HG03175 (cell line): ENCODE data around the gene FDXR.

ENCODE experiments used
- ATAC-seq: cut with Tn5 transposase; IDR thresholded peaks from one replicate; pipeline ENCODE4 v1.9.1; 2021; ENCODE audit warnings: mild to moderate bottlenecking, moderate library complexity; ENCODE audit not compliant: unreplicated experiment

The FDXR gene

DNA sequence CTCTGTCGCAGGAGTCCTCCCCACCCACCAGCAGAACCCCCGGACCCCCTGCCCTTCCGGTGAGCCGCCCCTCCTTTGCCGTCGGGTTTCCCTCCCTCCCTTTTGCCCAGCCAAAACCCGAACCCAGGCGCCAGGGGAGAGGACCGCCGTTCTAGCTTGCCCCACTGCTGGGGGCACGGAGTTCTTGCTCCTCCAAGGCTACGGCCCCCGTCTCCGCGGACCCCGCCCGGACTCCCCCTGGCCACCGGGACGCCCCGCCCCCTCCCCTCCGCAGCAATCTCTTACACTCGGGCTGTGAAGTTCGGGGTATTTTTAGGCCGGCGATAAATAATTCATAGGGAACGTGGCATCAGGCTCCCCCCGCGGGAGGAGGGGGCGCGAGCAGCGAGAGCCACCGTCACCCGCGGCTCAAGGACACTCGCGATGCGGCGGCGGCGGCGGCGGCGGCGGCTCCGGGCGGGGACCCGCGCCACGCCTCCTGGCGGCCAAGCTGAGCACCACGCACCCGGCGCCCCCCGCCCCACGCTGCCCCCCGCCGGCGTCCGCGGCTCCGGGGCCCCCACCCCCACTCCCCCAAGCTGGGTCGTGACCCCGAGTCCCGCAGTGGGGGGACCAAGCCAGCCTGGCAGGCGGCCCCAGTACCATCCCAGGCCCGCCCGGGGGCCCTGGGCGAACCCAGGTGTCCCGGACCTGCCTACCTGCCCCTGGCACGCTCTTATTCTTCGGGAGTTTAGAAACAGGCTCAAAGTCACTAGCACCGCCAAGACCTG lies 13.2 kb downstream of the FDXR start, which contains the start of gene GRIN2C:
Gene GRIN2C, minus strand, starts transcription at position 427 of the 770 bp plus-strand sequence. CDS start 4,793 bp downstream, outside the sequence.
- ATAC-seq, result no peak

DNA sequence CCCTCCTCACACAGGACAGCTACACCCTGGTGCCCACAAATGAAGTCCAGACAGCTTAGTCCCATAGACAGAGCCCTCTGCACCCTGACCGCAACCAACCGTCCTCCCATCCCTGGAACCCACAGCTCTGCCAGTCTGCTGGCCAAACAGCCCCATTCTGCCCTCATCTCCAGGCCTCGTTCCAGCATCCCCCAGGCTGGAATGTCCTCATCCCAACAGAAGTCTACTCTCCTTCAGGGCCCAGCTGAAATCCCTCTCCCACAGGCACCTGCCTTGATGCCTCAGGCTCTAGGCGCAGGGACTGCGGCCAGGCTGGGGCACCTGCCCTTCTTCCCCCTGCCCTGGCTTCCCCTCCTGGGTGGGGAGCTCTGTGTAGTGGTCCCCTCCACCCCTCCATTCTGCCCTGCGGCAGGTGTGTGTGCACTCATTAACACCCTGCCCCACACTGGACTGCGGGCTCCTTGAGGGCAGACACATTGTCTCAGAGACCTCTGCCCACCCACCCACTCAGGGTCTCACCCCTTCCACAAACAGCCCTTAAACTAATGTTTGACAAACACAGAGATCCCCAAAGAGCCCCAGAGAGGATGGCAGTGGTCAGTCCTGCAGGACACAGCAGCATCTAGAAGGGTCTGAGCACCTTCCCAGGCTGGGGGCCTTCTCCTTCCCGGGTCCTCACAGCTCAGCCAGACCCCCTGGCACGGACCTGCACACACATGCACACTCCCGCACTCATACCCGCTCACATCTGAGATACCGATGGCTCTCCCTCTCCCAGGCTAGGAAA lies 13.9 kb downstream of the FDXR start:
- ATAC-seq, result no peak

- ATAC-seq, result no peak
These were observed 15.6 kb downstream of the FDXR start for GRCh38 chr17:74857191-74857590.

DNA sequence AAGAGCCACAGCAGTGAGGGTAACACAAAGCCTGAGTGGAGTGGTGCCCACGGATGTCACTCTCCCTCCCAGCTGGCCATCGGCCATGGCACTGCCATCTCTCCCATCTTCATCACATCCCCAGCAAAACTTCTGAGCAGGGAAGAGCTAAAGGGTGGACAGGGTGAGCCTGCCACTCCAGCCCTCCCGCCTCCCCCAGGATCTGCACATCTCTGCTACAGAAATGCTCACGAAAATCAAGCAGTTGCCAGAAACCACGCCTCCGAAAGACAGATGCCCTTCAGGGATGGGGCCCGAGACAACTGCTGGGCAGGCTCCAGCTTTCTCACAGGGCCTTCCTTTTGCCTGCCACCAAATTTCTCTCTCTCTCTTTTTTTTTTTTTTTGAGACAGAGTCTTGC lies 16.7 kb downstream of the FDXR start:
- ATAC-seq, result no peak

DNA sequence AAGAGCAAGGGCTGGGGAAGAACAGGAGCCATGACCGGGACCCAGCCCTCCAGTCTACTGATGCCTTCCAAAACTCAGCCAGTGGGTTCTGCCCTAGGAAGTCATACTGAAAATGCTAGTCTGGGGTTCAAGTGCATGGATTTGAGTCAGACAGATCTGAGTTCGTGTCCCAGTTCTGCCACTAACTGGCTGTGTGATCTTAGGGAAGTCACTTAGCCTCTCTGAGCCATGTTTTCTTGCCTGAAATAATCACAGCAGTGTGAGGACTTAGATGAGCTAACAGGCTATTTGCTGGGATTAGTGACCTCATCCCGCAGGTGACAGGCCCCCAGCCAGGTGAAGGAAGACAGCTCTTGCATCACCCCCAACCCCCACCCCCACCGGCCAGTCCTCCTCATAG lies 17.5 kb downstream of the FDXR start:
- ATAC-seq, result no peak

DNA sequence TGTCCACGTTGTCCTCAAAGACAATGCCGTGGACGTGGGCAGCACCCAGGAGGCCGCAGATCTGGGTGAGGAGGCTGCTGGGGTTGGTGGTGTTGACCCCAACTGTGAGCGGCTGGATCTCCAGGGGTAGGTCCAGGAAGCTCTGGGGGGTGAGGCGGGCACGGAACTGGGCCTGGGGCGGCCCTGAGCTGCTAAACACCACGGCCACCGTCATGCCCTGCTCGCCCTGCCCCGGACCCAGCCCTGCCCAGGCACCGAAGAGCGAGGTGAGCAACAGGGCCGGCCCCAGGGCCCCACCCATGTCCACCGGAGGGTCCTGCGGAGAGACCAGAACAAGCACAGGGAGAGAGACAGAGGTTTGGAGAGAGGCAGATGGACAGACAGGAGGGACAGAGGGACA lies 18.0 kb downstream of the FDXR start:
- no peak for ATAC-seq

- no peak for ATAC-seq
These were observed 19.1 kb downstream of the FDXR start for GRCh38 chr17:74853669-74854068.

DNA sequence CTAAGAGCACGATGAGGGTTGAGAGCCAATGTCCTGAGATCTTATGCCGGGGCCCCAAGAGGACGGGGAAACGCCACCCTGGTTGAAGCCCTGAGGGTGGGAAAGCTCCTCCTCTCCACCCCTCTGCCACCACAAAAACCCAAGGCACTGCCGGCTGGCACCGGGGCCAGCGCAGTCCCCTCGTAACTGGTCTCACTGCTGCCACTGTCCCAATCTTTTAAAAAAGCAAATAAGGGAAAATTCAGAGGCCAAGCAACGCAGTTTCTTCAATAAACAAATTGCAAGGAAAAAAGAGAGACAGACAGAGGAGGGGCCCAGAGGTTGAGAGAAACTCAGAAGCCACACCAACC lies 19.8 kb downstream of the FDXR start:
- no peak for ATAC-seq

- no peak for ATAC-seq
These were observed 20.4 kb downstream of the FDXR start for GRCh38 chr17:74852237-74853047.

DNA sequence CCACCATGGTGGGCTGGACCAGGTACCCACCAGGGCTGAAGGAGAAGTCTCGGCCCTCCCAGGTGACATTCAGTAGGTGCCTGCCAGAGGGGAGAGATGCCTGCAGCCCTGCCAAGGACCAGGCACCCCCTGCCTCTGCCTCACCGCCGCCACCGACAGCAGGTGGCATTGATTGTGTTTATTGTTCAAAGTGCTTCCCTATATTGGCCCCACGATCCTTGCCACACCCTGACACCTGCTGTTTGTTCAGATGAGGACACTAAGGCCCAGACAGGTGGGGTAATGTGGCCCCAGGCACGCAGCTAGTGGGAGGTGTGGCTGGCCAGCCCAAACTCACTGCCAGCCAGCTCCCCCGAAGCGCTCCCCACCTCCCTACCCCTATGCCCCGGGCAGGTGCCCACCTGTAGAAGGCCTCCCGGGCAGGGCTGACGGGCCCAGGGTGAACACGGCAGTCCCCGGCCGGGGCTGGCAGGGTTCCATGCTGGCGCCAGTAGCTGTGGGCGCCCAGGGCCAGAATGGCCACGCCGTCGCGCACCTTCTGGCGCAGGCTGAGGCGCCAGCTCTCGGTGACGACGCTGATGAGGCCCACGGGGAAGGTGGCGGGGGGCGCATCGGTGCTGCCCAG lies 21.1 kb downstream of the FDXR start:
- no peak for ATAC-seq

- ATAC-seq, result no peak
These were observed 21.9 kb downstream of the FDXR start for GRCh38 chr17:74850914-74851313.

GRCh38 chr17:74850310-74850709 lies 22.5 kb downstream of the FDXR start:
- no peak for ATAC-seq

- ATAC-seq, result no peak
These were observed 24.0 kb downstream of the FDXR start for GRCh38 chr17:74848656-74849399.

DNA sequence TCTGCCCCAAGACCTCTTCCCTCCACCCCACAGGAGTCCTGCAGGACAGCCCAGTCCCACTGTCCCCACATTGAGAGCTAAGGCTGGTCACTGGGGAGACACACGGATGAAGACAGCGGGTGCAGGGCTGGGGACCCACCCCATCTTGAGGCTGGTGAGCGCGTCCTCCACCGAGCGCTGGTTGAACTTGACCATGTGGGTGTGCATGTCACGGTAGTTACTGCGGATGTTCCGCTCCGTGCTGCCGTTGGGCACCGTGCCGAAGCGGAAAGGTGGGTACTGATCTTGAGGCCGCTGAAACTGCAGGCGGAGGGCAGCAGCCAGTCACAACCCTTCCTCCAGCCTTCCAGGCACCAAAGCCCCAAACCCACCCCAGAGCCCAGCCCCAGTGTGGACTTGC lies 26.2 kb downstream of the FDXR start:
- no peak for ATAC-seq

DNA sequence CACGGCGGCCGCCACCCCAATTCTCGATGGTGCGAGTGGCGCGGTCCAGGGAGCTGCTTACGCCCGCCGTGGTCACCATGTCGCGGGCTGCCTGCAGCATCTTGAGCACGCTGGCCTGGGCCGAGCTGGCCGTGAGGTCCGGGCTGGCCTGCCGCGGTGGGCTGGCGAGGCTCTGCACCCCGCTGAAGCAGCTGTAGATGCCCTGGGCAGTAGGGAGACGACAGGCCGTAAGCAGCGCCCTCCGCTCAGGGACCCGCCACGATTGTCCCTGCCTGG lies 29.5 kb downstream of the FDXR start:
- ATAC-seq, result no peak

GRCh38 chr17:74842599-74843351 lies 30.0 kb downstream of the FDXR start:
- no peak for ATAC-seq

DNA sequence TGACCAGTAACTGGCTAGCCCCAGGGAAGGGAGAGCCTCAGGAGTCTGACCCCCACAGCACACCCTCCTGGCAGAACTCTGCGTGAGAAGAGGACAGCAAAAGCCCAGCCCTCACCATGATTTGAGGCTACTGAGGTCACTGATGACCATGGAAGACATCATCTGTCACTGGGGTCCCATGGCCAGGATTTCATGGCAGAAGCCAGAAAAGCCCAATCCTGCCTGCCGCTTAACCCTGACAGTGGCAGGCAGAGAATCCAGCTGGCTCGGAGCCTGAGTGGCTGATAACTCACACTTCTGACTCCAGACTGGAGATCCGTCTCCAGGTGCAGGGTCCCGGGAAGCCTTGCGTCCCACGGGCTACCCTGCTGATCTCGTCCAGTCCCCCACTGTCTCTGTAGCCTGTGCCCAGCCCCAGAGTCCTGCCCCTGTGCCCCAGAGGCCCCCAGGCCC lies 30.6 kb downstream of the FDXR start:
- no peak for ATAC-seq

GRCh38 chr17:74840989-74841666 lies 31.7 kb downstream of the FDXR start:
- ATAC-seq, result no peak
